HG02759 (cell line): ENCODE data around the gene SLC13A3.

ENCODE experiments used
- ATAC-seq: cut with Tn5 transposase; IDR thresholded peaks from one replicate; pipeline ENCODE4 v1.9.1; 2021; ENCODE audit warnings: mild to moderate bottlenecking, moderate library complexity; ENCODE audit not compliant: unreplicated experiment

SLC13A3 gene

GRCh38 chr20:46545077-46545826, 106.0 kb downstream of the SLC13A3 start:
- ATAC-seq = no peak

GRCh38 chr20:46544576-46544975, 106.7 kb downstream of the SLC13A3 start:
- ATAC-seq = no peak

GRCh38 chr20:46543959-46544358, 107.3 kb downstream of the SLC13A3 start:
- ATAC-seq = no peak

DNA sequence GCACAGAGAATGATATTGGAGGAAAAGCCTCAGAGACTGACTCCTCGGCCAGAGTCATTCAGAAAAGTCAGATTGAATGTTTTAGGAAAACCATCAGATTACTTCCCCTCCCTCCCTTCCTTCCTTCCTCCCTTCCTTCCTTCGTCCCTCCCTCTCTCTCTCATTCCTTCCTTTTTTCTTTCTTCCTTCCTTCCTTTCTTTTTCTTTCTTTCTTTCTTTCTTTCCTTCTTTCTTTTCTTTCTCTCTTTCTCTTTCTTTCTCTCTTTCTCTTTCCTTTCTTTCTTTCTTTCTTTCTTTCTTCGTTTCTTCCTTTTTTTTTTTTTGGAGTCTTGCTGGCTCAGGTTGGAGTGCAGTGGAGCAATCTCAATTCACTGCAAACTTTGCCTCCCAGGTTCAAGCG, 108.2 kb downstream of the SLC13A3 start:
- ATAC-seq = no peak

GRCh38 chr20:46541229-46541935, 109.9 kb downstream of the SLC13A3 start:
- no peak for ATAC-seq

DNA sequence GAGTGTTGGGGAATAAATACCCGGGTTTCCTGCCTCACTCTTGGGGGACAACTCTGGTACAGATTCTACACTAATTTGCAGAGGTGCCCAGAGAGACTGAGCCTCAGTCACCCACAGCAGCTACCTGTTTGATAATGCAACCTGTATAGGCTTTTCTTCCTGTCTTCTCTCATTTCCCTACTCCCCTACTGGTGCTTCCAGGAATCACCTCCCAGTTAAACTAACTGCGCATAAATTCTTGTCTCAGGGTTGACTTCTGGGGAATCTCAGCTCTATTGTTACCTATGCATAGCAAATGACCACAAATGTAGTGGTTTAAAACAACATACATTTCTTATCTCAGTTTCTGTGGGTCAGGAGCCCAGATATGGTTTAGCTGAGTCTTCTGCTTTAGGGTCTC, 112.1 kb downstream of the SLC13A3 start:
- no peak for ATAC-seq

DNA sequence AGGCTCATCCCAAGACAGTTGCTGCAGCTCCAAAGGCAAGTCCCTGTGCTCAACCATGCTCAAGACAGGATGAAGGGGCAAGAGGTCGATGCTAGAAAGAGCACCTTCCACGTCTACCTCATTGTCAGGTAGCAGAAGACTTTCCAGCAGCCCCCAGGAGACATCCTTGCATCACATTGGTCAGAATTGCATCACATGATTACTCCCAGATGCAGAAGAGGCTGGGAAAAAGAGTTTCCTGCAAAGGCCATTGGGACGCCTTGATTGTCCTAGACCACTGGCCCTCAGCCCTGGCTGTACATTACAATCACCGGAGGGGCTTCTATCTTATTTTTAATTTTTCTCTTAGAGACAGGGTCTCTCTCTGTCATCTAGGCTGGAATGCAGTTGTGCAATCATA, 120.6 kb downstream of the SLC13A3 start:
- ATAC-seq = no peak

DNA sequence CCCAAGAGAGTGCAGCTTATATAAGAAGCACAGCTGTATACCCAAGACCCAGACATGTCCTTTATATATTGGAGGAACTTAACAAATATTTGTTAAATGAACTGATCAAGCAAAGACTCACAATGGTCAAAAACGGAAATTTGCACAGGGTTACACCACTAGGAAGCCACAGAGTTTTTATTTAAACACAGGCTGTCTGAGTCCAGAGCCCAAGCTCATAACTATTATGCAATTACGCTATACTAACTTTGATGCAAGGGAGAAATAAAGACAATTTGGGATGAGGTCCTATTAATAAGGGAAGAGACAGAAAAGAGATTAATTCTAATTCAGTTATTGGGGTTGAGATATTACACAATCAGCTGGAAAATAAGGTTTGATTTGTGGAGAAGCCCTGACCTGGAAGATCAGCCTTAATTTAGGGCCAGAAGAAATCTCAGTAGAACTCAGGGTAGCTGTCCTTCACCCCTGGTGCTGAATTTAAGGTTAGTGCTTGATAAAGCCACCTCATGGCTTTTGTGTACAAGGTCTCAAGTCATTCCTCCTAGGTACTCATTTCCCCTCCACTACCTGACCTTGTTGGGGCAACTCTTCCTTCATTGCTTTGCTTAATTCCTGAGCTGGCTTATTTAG, 127.4 kb downstream of the SLC13A3 start:
- ATAC-seq = no peak

GRCh38 chr20:46523108-46523507, 128.2 kb downstream of the SLC13A3 start:
- no peak for ATAC-seq

DNA sequence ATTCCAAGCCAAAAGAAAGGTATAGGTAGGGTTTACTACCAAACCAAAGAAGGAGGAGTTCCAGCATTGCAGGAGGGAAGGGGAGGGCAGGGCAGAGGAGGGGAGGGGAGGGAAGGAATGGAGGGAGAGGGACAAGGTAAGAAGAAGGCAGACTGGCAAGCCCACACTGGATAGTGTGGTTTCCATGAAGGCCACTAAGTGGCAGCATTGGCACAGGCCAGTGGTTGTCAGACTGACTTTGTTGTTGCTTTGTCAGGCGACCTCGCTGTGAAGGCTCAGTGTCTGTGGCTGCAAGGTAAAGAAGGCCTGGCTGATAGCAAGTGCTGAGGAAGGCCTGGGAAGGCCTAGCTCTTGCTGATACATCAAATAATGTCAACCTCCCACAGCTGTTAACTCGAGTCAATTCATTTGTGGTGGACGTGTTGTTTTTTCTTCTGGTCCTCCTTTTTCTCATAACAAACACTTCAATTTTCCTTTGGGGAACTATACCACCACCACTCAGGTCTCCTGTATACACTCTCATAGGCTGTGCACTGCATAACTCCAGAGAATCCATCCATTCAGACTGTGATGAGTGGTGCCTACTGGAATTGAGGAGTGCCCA, 130.2 kb downstream of the SLC13A3 start:
- peak; percentile 50 for ATAC-seq

GRCh38 chr20:46520540-46520939, 130.7 kb downstream of the SLC13A3 start:
- ATAC-seq = no peak

DNA sequence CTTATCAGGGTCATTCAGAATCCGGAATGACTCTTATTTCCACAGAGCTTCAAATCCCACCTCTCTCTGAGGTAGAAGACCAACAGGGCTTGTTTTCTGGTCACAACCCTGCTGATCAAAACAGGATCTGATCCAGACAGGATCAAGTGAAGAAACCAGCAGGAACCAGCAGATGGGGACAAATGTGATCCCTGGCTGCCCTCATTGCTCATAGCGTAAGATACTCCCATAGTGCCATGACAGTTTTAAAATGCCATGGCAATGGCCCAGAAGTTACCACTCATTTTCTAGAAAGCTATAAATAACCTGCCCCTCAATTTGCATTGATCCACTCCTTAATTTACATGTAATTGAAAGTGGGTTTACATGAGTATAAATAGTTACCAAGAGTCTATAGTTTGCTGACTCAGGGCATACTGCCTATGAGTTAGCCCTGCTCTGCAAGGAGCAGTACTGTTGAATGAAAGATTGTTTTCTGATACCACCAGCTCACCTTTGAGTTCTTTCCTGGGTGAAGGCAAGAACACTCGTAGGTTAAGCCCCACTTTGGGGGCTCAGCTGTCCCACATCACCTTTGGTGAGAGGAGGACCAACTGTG, 131.7 kb downstream of the SLC13A3 start:
- ATAC-seq = no peak

GRCh38 chr20:46512943-46513844, 138.1 kb downstream of the SLC13A3 start, which contains the start of gene ZNF334:
ZNF334 (minus strand) TSS chr20:46513559; CDS start chr20:46512102, 1,457 bp downstream.
- ATAC-seq = peak; percentile 58

DNA sequence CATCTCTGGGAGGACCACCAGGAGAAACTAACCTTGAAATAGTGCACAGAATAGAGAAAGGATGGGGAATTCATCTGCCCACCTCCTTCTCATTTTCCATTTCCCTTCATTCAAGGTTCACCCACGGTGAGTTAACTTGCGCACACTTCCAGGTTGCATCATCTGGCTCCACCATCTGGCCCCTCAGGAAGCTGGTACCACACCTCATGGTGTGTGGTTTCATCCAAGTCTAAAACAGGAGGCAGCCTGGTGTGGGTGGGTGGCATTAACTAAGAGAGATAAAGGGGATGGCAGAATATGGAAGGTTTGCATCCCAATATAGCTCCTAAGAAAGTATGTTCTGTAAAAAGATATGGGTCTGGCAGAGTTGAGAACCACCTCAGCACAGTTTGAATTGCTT, 141.7 kb downstream of the SLC13A3 start:
- no peak for ATAC-seq
